ENCODE measurements around the gene HINT1.
"Not testable (repeated sequence)": the region's sequence is repeated elsewhere in the genome, so short reads cannot be mapped to it uniquely, and the experiment has no call there.

The HINT1 gene

GRCh38 chr5:131165119-131165727 lies at the start of gene HINT1:
HINT1 (minus strand) TSS chr5:131165256; CDS start chr5:131165205, 51 bp downstream.
- in situ Hi-C loops (cut with HindIII; ENCODE audit: low sequenced_read_pairs): no loop called here

DNA sequence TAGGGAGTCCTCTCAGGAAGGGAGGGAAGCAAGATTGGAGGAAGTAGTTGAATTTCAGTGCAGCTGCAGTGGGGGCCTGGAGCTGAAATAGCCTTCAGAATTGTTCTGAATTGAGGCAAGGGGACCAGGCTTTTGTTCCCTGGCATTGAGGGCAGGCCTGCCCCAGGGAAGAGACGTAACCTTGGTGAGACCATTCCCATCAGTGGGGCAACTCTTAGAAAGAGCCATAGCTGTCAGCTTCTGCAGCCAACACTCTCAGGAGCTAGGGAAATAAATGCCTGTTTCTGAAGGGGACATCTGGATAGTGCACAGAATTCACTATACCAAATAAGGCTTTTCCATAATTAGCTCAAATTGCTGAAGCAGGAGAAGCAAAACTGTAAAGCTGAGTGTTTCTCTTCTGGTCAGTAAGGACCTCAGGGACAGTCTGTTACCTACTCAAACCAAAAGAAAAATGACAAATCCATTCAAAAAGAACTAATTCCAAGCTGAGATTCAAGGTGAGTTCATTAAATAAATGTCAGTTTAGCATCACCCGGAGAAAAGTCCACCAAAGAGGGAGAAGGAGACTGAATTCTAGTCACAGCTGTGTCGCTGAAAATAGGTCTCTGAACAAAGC lies 49.7 kb upstream of the HINT1 start:
- in situ Hi-C loops (cut with HindIII; ENCODE audit: low sequenced_read_pairs): no loop called here

- in situ Hi-C loops (cut with HindIII; ENCODE audit: low sequenced_read_pairs): no loop called here
Measured at GRCh38 chr5:131212471-131213021, 47.5 kb upstream of the HINT1 start.

GRCh38 chr5:131211669-131212068 lies 46.6 kb upstream of the HINT1 start:
- in situ Hi-C loops (cut with HindIII; ENCODE audit: low sequenced_read_pairs): no loop called here

DNA sequence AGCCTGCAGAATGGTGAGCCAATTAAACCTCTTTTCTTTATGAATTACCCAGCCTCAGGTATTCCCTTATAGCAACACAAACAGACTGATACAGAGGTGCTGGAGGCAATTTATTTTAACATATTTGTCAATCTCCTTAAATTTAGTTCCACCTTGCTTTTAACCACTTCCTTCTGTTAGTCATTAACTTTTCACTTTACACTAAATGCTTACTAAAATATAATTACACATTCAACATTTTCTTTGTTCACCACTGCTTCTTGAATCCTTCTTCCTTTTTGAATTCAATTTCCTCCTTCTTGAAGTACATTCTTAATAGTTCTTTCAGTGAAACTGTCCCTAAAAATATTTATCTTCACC lies 45.1 kb upstream of the HINT1 start:
- in situ Hi-C loops (cut with HindIII; ENCODE audit: low sequenced_read_pairs): no loop called here

DNA sequence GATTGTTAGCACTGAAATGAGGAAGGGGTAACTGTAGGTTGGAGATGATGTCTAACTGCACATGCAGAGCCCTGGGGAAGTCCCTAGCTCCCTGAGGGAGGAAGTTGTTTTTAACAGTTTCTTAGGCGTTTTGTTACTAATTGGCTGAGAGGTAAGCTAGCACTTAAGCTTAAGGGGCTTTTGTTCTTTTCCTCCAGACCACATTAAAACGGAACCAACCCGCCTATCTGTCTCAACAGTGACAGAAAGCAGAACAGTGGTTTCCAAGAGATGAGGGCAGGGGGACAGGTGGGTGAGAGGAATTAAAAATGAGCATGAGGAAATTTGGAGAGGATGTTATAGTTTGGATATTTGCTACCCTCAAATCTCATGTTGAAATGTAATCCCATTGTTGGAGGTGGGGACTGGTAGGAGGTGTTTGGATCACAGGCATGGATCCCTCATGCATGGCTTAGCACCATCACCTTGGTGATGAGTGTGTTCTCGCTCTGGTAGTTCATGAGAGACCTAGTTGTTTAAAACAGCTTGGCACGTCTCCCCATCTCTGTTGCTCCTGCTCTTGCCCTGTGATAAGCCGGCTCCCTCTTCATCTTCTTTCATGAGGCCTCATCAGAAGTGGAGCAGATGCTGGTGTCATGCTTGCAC lies 44.6 kb upstream of the HINT1 start:
- in situ Hi-C loops (cut with HindIII; ENCODE audit: low sequenced_read_pairs): no loop called here

- in situ Hi-C loops (cut with HindIII; ENCODE audit: low sequenced_read_pairs): no loop called here
Measured at GRCh38 chr5:131209175-131209505, 44.1 kb upstream of the HINT1 start.

DNA sequence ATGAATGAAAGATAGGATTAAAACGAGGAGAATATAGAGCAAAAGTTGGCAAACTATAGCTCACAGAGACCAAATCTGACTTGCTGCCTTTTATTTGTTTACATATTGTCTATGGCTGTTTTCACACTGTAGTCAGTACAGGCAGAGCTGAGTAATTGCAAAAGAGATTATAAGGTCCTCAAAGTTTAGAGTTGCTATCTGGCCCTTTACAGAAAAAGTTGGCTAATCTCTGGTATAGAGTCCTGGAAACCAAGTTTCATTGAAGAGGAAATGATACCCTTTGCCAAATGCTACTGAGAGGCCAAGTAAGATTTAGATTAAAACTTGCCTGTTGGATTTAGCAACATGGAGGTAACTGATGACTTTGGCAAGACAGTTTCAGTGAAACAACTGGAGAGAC lies 41.7 kb upstream of the HINT1 start:
- in situ Hi-C loops (cut with HindIII; ENCODE audit: low sequenced_read_pairs): no loop called here

DNA sequence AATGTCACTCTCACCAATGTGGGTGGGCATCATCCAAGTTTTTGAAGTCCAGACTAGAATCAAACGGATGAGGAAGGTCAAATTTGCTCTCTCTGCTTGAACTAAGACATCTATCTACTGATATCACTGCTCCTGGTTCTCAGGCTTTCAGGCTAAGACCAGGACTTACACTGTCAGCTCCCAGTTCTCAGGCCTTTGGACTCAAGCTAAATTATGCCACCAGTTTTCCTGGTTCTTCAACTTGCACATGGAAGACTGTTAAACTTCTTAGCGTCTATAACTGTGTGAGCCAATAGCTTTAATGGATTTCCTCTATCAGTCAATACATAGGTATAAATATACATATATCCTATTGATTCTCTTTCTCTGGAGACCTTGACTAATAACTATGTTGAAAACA lies 41.0 kb upstream of the HINT1 start:
- in situ Hi-C loops (cut with HindIII; ENCODE audit: low sequenced_read_pairs): no loop called here

GRCh38 chr5:131204964-131205363 lies 39.9 kb upstream of the HINT1 start:
- in situ Hi-C loops (cut with HindIII; ENCODE audit: low sequenced_read_pairs): no loop called here

DNA sequence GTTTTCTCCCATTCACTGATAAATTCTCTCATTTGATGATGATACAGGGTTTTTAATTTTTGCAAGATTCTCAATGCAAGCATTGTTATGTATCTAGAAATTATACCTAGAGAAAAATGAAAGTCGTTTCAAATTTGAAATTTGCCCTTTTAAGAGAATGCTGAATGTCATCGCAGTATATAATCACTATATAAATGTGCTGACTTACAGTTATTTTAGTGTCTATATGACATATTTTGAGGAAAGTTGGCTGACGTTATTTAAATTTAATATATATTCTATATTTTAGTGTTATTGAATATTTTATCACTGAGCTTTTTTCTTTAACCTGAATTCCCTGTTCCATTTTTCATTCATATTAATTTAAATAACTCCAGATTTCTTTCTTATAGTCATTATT lies 35.5 kb upstream of the HINT1 start:
- in situ Hi-C loops (cut with HindIII; ENCODE audit: low sequenced_read_pairs): no loop called here

DNA sequence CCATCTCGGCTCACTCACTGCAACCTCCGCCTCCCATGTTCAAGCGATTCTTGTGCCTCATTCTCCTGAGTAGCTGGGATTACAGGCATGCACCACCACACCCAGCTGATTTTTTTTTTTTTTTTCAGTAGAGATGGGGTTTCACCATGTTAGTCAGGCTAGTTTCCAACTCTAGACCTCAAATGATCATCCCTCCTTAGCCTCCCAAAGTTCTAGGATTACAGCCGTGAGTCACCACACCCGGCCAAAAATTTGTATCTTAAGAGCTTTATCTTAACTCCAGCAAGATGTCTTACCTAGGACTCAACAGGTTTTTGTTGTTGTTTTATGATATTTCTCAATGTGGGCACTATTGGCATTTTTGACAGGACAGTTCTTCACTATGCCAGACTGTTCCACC lies 33.6 kb upstream of the HINT1 start:
- in situ Hi-C loops (cut with HindIII; ENCODE audit: low sequenced_read_pairs): no loop called here

GRCh38 chr5:131196331-131196730 lies 31.3 kb upstream of the HINT1 start:
- in situ Hi-C loops (cut with HindIII; ENCODE audit: low sequenced_read_pairs): no loop called here

GRCh38 chr5:131195696-131196095 lies 30.6 kb upstream of the HINT1 start:
- in situ Hi-C loops (cut with HindIII; ENCODE audit: low sequenced_read_pairs): no loop called here

DNA sequence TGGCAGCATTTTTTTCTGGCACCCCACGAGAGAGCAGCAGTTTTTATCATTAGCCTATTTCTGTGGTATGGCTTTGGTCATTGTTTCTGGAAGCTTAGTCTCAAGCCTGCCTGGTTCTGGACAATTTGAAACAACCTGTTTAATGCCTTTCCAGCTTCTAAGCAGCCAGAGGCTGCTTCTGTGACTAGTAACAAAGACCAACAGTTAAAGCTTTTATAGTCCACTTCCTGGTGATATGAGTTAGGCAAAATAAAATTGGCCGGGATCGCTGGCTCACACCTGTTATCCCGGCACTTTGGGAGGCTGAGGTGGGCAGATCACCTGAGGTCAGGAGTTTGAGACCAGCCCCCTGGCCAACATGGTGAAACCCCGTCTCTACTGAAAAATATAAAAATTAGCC lies 29.7 kb upstream of the HINT1 start:
- in situ Hi-C loops (cut with HindIII; ENCODE audit: low sequenced_read_pairs): no loop called here

- in situ Hi-C loops (cut with HindIII; ENCODE audit: low sequenced_read_pairs): not testable (repeated sequence)
Measured at GRCh38 chr5:131193897-131194296, 28.8 kb upstream of the HINT1 start.

- in situ Hi-C loops (cut with HindIII; ENCODE audit: low sequenced_read_pairs): no loop called here
Measured at GRCh38 chr5:131193106-131193505, 28.1 kb upstream of the HINT1 start.

DNA sequence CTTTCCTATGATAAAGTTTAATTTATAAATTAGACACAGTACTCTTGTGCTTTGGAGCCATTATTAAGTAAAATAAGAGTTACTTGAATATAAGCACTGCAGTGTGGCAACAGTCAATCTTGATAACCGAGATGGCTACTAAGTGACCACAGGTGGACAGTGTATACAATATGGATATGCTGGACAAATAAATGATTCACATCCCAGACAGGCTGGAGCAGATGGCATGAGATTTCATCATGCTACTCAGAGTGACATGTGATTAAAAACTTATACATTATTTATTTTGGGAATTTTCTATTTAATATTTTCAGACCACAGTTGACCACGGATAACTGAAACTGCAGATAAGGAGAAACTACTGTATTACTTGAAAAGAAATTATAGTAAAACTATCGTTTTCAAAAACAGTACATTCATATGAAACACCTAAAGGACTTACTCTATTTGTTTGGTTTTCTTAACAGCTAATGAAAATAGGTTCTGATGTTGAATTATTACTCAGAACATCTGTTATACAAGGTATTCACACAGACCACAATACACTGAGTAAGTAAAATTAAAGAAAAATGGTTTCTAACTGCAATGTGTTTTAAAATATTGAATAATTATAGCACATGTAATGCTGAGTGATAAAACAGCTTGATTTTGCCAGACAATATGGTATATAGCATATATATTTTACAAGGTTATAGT lies 21.7 kb upstream of the HINT1 start:
- in situ Hi-C loops (cut with HindIII; ENCODE audit: low sequenced_read_pairs): no loop called here

DNA sequence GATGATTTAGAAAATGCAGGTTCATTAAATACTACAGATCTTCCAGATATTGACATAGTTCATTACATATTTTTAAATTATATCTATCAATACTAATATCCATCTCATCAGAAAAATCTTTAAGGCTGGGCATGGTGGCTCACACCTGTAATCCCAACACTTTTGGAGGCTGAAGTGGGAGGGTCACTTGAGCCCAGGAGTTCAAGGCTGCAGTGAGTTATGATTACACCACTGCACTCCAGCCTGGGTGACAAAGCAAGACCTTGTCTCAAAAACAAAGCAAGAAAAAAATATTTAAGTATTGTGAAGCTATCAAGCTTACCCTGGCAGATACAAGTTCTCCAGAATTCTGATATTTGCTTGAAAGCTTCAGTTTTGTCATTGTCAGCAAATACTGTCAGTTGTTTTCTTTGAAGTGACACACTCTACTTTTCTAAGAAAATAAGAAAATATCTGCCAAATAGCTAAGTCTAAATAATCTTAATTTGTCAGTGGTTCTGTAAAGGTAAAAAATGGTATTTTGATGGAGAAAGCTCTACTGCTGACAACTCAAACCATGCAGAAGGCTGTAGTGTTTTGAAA lies 20.6 kb upstream of the HINT1 start:
- in situ Hi-C loops (cut with HindIII; ENCODE audit: low sequenced_read_pairs): no loop called here

DNA sequence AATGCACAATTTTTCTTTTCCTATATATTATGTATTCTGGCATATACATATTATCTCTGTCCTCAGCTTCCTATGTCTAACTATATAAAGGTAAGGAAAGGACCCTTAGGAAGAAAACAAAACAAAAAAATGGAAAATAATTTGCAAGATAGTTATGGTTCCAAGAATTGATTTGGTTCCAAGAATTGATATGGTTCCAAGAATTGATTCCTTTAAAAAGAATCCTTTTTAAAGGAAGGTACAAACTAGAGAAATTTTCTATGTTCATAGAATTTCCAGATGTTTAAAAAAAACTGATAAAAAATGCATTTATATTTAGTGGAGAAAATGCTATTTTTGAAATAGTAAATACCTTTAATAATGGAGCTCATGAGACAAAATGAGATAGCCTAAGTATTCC lies 17.8 kb upstream of the HINT1 start:
- in situ Hi-C loops (cut with HindIII; ENCODE audit: low sequenced_read_pairs): no loop called here

- in situ Hi-C loops (cut with HindIII; ENCODE audit: low sequenced_read_pairs): no loop called here
Measured at GRCh38 chr5:131180407-131180806, 15.4 kb upstream of the HINT1 start.

Measured in DLD1 (cell line).